Endothelial cell of hepatic sinusoid (primary cell): ENCODE data around the gene SERPINA4.

Source experiments
- in situ Hi-C: cut with HindIII; loops from 2 replicates; pipeline ENCODE4 v1.10.0; 2017; ENCODE audit warnings: low sequenced_read_pairs

SERPINA4 gene

GRCh38 chr14:94542111-94542810, 19.0 kb upstream of the SERPINA4 start:
- in situ Hi-C loops, result loop anchor here (5.0 kb wide), 1 partner anchor 105 kb away; no protein-coding TSS in a partner anchor

DNA sequence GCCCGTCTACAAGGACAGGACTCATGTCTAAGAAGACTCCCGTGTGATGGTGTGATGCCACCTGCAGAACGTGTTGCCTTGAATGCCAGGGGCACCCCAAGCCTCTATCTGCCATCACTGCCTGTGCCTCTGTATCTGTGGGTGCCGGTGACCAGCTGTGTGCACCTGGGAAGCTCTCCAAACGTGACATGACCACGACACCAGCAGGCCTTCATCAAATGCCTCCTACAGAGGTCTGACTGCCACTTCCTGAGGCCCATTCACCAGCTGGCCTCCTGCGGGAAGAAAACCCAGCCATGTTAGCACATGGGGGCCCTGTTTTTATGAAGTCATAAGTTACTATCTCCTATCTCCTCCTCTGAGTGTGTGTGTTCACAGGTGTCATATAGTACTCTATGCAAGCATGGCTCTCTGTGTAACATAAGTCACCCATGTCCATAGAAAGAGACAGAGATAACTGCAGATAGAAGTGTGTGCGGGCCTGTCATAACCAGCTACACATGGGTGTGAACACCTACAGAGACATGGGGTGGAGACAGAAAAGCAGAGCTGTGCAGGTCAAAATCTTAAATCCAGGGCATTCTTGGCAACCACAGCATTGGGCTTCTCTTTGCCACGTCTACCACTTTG, 18.3 kb upstream of the SERPINA4 start:
- in situ Hi-C loops, result loop anchor here (5.0 kb wide), 1 partner anchor 106 kb away; no protein-coding TSS in a partner anchor

DNA sequence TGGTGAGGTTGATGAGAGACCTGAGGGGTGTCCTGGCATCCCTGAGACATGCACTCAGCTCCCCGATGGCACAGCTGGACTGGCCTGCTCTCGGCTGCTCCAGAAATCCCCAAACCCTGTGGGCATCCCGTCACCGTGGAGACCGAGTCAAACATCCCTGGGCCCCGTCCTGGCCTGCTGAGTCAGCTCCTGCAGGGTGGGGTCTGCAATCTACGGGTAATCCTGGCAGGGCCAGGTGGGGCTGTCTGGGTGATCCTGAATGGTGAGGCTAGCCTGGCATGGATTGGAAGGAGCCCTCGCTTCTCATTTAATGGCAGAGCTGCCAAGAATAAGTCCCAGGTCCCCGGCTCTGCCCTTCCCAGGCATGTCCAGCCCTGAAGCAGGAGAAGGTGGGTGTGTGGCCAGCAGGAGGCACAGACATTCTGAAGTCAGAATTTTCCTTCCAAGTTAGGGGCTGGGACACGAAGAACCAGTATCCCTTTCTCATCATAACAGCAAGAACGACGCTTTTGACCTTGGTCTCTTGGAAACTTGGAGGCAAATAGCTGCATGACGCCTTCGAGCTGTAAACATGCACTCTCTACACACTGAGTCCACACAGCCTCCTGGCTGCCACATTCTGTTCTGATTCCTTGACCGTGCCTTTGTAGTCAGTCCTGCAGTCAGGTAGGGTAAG, 17.7 kb upstream of the SERPINA4 start:
- in situ Hi-C loops, result loop anchor here (5.0 kb wide), 1 partner anchor 106 kb away; no protein-coding TSS in a partner anchor

GRCh38 chr14:94544726-94545125, 16.5 kb upstream of the SERPINA4 start:
- in situ Hi-C loops, result loop anchor here (5.0 kb wide), 1 partner anchor 107 kb away; no protein-coding TSS in a partner anchor

GRCh38 chr14:94545131-94545841, 16.0 kb upstream of the SERPINA4 start:
- in situ Hi-C loops, result no loop called here

DNA sequence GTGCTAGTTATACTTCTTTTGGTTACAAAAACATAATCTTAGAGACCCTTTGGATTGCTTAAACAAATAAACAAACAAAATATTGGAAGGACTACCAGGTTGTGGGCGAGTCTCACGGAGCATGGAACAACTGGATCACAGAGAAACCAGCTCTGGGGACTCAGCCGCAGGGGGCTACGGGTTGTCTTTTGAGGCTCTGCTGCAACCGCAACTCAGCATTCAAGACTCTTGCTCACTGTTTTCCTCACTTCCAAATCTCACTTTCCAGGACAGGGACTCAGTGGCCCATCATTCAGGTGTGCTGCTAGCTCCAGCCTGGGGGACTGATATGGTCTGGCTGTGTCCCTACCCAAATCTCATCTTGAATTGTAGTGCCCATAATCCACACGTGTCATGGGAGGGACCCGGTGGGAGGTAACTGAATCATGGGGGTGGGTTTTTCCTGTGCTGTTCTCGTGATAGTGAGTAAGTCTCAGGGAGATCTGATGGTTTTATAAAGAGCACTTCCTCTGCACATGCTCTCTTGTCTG, 14.0 kb upstream of the SERPINA4 start:
- in situ Hi-C loops, result no loop called here

DNA sequence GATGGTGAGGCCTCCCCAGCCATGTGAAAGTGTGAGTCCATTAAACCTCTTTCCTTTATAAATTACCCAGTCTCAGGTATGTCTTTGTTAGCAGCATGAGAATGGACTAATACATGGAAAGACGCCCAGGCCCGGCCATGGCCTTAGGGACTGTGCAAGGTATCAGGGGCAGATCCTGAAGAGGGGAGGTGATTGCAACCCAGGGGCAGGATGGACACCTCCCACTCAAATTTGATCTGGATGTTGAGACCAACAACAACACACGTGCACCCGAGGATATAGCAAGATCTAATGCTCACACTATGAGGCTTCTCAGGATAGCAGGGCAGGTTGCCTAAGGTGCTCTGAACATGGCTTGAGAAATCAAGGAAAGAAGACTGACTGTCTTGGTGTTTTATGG, 13.5 kb upstream of the SERPINA4 start:
- in situ Hi-C loops, result no loop called here

DNA sequence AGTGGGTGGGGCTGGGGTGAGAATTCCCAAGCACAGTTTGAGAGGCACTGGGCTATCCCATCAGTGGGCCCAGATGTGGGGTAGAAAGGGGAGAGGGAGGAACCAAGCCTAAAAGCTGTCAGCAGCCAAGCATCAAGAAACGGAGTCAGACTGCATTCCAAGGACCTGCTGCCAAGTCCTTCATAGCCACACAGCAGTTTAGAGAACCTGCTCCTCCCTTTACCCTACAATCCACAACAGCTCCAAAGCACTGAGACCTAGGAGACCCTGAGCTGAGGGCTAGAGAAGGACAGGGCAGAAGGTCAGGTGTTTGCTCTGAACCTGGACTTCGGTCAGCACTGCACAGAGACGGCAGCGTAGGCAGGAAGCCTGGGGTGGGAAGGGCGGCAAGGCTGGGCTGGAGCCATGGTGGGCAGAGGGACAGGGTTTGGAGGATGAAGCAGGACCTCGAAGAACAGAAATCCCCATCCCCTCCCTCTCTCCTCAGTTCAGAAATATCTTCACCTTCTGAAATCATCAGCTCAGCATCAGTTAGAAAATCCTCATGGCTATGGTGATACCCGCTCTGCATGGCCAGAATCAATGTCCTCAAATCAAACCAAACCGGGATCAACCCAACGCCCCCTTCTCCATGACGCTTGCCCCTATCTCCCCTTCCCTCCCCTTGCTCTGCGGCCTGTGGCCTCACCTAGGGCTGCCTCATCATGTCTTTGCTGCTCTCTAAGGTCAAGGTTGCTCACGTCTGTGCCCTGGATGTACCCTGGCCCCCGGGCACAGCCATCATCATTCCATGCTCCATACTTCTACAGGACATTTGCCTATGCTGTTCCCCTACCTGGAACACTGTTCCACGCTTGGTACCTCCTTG, 12.9 kb upstream of the SERPINA4 start:
- in situ Hi-C loops, result no loop called here

DNA sequence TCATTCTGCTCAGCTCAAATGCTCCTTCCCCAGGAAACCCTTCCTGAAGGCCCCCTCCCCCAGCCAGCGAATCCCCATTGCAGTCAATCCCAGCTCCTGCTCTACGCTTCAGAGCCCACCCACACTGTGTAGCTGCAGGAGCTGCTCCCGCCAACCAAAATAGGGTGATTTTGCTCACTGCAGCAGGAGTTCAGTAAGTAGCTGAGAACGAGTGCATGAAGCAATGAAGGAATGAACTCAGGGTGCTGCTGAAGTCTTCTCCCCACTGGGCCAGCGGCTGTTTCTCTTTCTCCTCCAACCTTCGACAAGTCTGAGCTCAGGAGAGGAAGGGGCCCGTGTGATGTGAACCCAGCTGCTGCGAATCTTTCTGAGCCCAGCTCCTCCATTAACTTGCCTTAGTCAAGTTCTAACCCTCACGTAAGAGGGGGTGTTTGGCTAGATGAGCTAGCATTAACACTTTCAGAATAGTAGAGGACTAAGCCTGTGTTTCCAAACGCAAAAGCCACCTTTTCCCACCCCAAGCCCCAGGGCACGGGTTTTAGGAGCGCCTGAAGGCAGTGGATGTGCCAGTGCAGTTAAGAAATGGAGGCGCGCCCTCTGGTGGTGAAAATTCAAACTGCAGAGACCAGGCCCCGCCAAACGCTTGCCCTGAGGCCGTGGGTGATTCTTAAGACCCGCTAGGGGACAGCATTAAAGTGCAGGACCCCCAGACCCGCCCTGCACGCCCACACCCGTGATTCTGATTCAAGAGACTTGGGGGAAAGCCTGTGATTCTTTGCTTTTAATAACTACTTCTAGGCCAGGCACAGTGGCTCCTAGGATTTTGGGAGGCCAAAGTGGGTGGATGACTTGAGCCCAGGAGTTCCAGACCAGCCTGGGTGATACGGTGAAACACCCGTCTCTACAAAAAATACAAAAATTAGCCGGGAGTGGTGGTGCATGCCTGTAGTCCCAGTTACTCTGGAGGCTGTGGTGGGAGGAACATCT, 11.9 kb upstream of the SERPINA4 start:
- in situ Hi-C loops, result no loop called here

DNA sequence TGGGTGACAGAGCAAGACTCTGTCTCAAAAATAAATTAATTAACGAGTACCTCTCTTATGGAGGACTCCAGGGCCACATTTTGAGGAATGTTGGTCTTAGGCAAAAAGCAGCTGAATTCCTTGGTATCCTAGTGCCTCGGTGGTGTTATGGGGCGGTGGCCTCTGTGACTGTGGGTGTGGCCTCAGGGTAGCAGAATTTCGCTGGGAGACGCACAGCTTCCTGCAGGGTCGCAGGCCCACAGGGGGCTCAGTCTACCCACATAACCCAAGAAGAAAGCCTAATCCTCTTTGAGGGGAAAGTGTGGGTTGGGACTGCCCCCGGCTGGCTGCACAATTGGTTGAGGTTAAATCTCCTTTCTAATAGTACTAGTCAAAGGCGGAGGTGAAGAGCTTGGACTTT, 11.2 kb upstream of the SERPINA4 start:
- in situ Hi-C loops, result no loop called here

GRCh38 chr14:94555991-94556390, 5.3 kb upstream of the SERPINA4 start:
- in situ Hi-C loops, result no loop called here

GRCh38 chr14:94557327-94557726, 3.9 kb upstream of the SERPINA4 start:
- in situ Hi-C loops, result no loop called here

GRCh38 chr14:94558842-94559241, 2.4 kb upstream of the SERPINA4 start:
- in situ Hi-C loops, result no loop called here

DNA sequence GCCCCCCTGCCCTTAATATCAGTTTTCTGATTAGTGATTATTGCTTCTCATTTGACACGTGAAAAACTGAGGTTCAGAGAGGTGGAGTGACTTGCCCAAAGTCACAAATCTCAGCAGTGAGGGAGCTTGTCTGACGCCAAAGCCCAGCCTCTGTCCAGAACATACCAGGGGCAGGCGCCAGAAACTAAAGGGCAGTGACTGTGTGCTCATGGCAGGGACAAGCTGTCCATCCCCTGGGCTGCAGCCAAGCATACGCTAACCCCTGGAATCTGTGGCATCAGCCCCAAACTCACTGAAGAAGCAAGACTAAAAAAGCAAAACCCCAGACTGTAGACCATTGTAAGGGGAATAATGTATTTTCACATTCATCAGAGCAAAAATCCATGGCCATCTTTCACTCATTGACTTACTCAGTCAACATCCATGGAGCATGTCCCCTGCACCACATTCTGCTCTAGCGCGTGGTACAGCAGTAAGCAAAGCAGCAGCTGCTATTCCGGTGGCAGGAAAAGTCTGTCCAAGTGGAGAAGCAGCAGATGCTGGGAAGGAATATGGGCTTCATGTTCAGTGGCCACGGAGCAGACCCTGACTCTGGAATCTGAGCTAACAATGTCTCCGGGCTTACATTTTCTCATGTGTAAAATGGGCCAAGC, 1.5 kb upstream of the SERPINA4 start:
- in situ Hi-C loops, result no loop called here

DNA sequence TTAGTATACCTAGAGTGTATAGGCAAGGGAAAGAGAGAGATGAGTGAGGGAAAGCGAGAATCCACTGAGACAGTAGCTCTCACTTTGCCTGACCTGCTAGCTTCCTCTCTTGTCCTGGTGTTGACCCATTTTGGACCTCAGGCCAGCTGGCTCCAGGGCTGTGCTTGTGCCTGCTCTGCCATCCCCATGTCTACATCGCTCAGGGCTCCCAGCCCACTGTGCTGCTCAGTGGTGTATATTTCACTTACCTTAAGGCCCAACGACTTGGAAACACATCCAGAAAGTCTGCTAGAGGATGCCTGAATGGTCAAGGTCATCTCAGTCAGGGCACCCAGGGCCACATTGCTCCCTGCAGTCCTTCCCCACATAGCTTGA, 964 bp upstream of the SERPINA4 start:
- in situ Hi-C loops, result no loop called here

DNA sequence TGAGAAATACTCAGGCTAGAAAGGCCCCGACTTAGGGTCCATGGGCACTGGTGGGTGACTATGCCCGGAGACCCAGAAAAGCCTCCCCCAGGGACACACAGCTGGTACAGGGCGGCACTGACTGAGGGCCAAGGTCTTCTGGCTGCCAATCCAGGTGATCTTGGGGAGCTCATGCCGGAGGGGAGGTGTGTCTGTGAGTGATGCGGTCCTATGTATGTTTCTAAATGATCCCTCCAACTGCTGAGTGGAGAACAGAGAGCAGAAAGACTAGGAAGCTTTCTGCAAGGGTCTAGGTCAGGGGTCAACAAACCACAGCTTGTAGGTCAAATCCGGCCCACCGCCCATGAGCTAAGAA, 391 bp downstream of the SERPINA4 start:
- in situ Hi-C loops, result no loop called here

DNA sequence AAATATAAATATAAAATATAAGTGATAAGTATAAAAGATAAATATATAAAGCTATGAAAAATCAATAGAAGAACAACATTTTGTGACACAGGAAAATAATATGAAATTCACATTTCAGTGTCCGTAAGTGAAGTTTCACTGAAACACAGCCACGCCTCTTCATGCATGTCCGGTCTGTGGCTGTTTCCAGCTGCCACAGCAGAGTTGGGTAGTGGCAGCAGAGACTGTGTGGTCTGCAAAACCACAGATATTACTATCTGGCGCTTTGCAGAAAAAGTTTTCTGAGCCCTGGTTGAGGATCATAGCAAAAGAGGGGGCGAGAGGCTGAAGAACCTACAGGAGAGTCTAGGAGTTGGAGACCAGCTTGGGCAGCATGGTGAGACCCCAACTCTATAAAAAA, 780 bp downstream of the SERPINA4 start:
- in situ Hi-C loops, result no loop called here
